Effector CD8-positive, alpha-beta T cell (primary cell): Measurements from ENCODE around the gene PSMC3.
A peak's percentile ranks its signal among the peaks of the same experiment; 100 is the strongest.

Experiments used
- DNase-seq: peaks from one replicate; lab custom pipeline; 2025; lab: John Stamatoyannopoulos, UW

Gene PSMC3

GRCh38 chr11:47376525-47377371 lies 49.5 kb downstream of the PSMC3 start:
- no peak for DNase-seq

- no peak for DNase-seq
Measured at GRCh38 chr11:47376107-47376524, 50.1 kb downstream of the PSMC3 start.

- DNase-seq: no peak
Measured at GRCh38 chr11:47375546-47376085, 50.6 kb downstream of the PSMC3 start.

GRCh38 chr11:47375020-47375419 lies 51.2 kb downstream of the PSMC3 start:
- DNase-seq: no peak

GRCh38 chr11:47374720-47375019 lies 51.6 kb downstream of the PSMC3 start:
- DNase-seq: no peak

GRCh38 chr11:47373876-47374719 lies 52.1 kb downstream of the PSMC3 start:
- DNase-seq: peak; percentile 79

GRCh38 chr11:47372422-47372821 lies 53.8 kb downstream of the PSMC3 start:
- no peak for DNase-seq

- DNase-seq: no peak
Measured at GRCh38 chr11:47369676-47370075, 56.6 kb downstream of the PSMC3 start.
